Astrocyte of the cerebellum (primary cell): ENCODE measurements around the gene TEN1.
A peak's percentile ranks its signal among the peaks of the same experiment; 100 is the strongest.

ENCODE experiments used
- DNase-seq: peaks from one replicate; pipeline ENCODE4 v3.0.0-alpha.2; 2011; ENCODE audit warnings: low read depth
- H3K4me3 ChIP-seq: 2 replicates; pipeline ENCODE4 v1.5.1; 2011; ENCODE audit warnings: mild to moderate bottlenecking, low read depth, low read length, moderate library complexity
- CTCF ChIP-seq: IDR thresholded peaks from 2 replicates; pipeline ENCODE4 v1.5.1; 2012; ENCODE audit warnings: low read length, low read depth, moderate library complexity, mild to moderate bottlenecking; ENCODE audit errors: missing control alignments
- in situ Hi-C: cut with HindIII; loops from 2 replicates; pipeline ENCODE4 v1.10.0; 2017; ENCODE audit warnings: low sequenced_read_pairs

TEN1 gene

GRCh38 chr17:76005263-76006149 is 26.5 kb downstream of the TEN1 start:
- in situ Hi-C loops, result no loop called here
- TF ChIP-seq CTCF, result peak; percentile 64
- H3K4me3 ChIP-seq, result no peak overlapping the region
- DNase-seq, result no peak

- H3K4me3 ChIP-seq, result no peak overlapping the region
- no peak for DNase-seq
- in situ Hi-C loops, result no loop called here
- TF ChIP-seq CTCF, result no peak
Measured at GRCh38 chr17:76007131-76007849, 28.2 kb downstream of the TEN1 start.

GRCh38 chr17:76007850-76008165 is 28.8 kb downstream of the TEN1 start:
- TF ChIP-seq CTCF, result no peak
- DNase-seq, result no peak
- in situ Hi-C loops, result no loop called here
- H3K4me3 ChIP-seq, result no peak overlapping the region

GRCh38 chr17:76008208-76008607 is 29.2 kb downstream of the TEN1 start:
- in situ Hi-C loops, result no loop called here

GRCh38 chr17:76008630-76009425 is 29.8 kb downstream of the TEN1 start:
- no peak for DNase-seq
- no peak overlapping the region for H3K4me3 ChIP-seq
- in situ Hi-C loops, result no loop called here
- TF ChIP-seq CTCF, result no peak

More at GRCh38 chr17:76008208-76008607, 29.2 kb downstream of the TEN1 start:
- no peak for TF ChIP-seq CTCF
- no peak overlapping the region for H3K4me3 ChIP-seq
- DNase-seq, result no peak

- no peak overlapping the region for H3K4me3 ChIP-seq
- in situ Hi-C loops, result no loop called here
- DNase-seq, result no peak
- no peak for TF ChIP-seq CTCF
Measured at GRCh38 chr17:76009447-76009846, 30.4 kb downstream of the TEN1 start.
